ENCODE results near the gene FNDC11. TPM values are rescaled to one million over a fixed set of nuclear protein-coding genes. Genes with fewer than 3 reads are reported as not detected.

The FNDC11 gene
- total RNA-seq, 1 experiment from 2014 or later = 2.5 TPM

DNA sequence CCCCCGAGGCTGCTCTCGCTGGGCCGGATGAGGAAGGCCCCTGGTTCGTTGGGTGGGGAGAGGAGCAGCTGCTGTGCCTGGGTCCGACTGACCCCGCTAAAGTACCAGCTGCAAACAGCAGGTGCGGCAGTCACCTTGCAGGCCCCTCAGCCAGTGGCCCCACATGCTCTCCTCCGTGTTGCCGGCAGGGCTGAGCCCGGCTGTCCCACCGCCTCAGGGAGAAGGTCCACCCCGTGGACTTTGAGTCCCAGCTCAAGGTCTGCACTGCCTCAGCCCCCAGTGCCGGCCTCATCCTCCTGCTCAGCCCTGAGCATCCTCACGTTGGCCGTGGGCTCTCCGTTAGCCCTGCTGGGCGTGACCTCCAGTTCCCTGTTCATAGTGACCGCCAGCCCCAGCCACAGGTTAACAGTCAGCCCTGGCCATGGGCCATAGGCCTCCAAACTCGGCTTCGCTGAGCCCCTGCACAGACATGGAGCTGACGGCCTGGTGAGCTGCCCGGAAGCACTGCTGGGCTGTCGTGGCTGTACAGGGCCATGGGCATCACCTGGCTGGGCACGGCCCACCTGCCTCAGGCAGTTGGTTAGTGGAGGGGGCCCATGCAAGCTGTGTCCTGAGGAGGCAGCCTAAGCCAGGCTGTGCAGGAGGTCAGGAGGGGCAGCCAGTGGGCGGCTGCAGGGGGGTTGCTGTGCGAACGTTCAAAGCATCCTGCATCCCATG is 9.6 kb upstream of the FNDC11 start:
- Mint-ChIP-seq H3K36me3 (ENCODE audit: insufficient read depth in 1 of 3, low read depth in 3 of 3) (no peaks in the 10 kb centered on the region), H3K4me3 (no peak overlapping the region), H3K27ac (no peak overlapping the region), H3K4me1 (peaks cover 5 to 21% of the 10 kb centered on the region in 2 experiments), H3K9me3 (no peaks in the 10 kb centered on the region), H3K27me3 (ENCODE audit: low read depth) (no peaks in the 10 kb centered on the region)
- no peaks in the 10 kb centered on the region for H3K9me3 ChIP-seq (ENCODE audit: control insufficient read depth, low read depth, low read length)
- WGBS (ENCODE audit: extremely low coverage, insufficient read length, low lambda C conversion rate) = no CpG with 5 or more reads among the region's 27 CpGs
- H2AFZ ChIP-seq (ENCODE audit: low read length) = no peak overlapping the region
- no peak overlapping the region for H3K18ac ChIP-seq (ENCODE audit: insufficient read length, low read depth, low read length)
- no peaks in the 10 kb centered on the region for H3K79me2 ChIP-seq (ENCODE audit: insufficient read depth, low read length)
- no peak overlapping the region for H3K27ac ChIP-seq (ENCODE audit: insufficient read length, low read depth, low read length)
- no peaks in the 10 kb centered on the region for H3K27me3 ChIP-seq (ENCODE audit: insufficient read depth, low read length)
- no peak overlapping the region for H2AK5ac ChIP-seq (ENCODE audit: insufficient read length, low read length)
- no peaks in the 10 kb centered on the region for H3K79me1 ChIP-seq (ENCODE audit: insufficient read depth, low read depth, low read length, poor library complexity, severe bottlenecking)
- H4K20me1 ChIP-seq (ENCODE audit: control insufficient read depth, insufficient read depth, insufficient read length) = peaks cover 3% of the 10 kb centered on the region
- H4K8ac ChIP-seq (replicated peaks; ENCODE audit: insufficient read length, low read depth, low read length) = no peak overlapping the region
- no peak overlapping the region for H3K23ac ChIP-seq (ENCODE audit: insufficient read length, low read depth, low read length)
- no peak for DNase-seq
- H2BK5ac ChIP-seq (ENCODE audit: insufficient read length, low read length) = no peak overlapping the region
- no peak overlapping the region for H4K91ac ChIP-seq (ENCODE audit: insufficient read length, low read depth, low read length)
- no peak overlapping the region for H2BK12ac ChIP-seq (ENCODE audit: insufficient read length, low read depth, low read length)
- H2BK20ac ChIP-seq (ENCODE audit: low read depth, low read length, poor library complexity, severe bottlenecking) = no peak overlapping the region
- no peak overlapping the region for H2BK120ac ChIP-seq (ENCODE audit: low read depth, low read length, poor library complexity, severe bottlenecking)
- TF ChIP-seq, protein P1, sequence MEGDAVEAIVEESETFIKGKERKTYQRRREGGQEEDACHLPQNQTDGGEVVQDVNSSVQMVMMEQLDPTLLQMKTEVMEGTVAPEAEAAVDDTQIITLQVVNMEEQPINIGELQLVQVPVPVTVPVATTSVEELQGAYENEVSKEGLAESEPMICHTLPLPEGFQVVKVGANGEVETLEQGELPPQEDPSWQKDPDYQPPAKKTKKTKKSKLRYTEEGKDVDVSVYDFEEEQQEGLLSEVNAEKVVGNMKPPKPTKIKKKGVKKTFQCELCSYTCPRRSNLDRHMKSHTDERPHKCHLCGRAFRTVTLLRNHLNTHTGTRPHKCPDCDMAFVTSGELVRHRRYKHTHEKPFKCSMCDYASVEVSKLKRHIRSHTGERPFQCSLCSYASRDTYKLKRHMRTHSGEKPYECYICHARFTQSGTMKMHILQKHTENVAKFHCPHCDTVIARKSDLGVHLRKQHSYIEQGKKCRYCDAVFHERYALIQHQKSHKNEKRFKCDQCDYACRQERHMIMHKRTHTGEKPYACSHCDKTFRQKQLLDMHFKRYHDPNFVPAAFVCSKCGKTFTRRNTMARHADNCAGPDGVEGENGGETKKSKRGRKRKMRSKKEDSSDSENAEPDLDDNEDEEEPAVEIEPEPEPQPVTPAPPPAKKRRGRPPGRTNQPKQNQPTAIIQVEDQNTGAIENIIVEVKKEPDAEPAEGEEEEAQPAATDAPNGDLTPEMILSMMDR (conservative IDR thresholded peaks at IDR 0.05) = no peak
- H3K56ac ChIP-seq (ENCODE audit: insufficient read length, low read depth, low read length) = no peak overlapping the region
- no peaks in the 10 kb centered on the region; the same call in 1 of the 2 replicates for H3K4me1 ChIP-seq (ENCODE audit: insufficient read depth, low read length)
- no peaks in the 10 kb centered on the region for H3K23me2 ChIP-seq (ENCODE audit: insufficient read length, low read depth, low read length, poor library complexity, severe bottlenecking)
- no peak overlapping the region for H3K14ac ChIP-seq (ENCODE audit: insufficient read depth, low read length)
- no peak overlapping the region for H3K9ac ChIP-seq (ENCODE audit: extremely low read depth, insufficient read length, low read length)
- H3K4me2 ChIP-seq (ENCODE audit: insufficient read depth, insufficient read length, low read length) = no peak overlapping the region
- no peak overlapping the region for H2BK15ac ChIP-seq (ENCODE audit: low read depth, low read length)
- no peak overlapping the region for H3T11ph ChIP-seq (ENCODE audit: low read length)
- H4K5ac ChIP-seq (ENCODE audit: insufficient read length, low read depth, low read length) = no peak overlapping the region
- no peak overlapping the region for H3K4ac ChIP-seq (ENCODE audit: low read depth, low read length)
